DOHH2 (cell line): Measurements from ENCODE around the gene ABLIM1.

Experiments used
- H3F3A ChIP-seq: fragments of 200-600 bp; sonication (generic), shearing (Covaris generic); 2 replicates; pipeline ENCODE4 v1.6.0; 2016; ENCODE audit warnings: antibody characterized with exemption, mild to moderate bottlenecking; ENCODE audit not compliant: control insufficient read depth, insufficient read depth
- H3K27ac ChIP-seq: fragments of 200-600 bp; sonication (generic); 2 replicates; pipeline ENCODE4 v1.5.1; 2014; ENCODE audit warnings: low read depth, mild to moderate bottlenecking, low read length, moderate library complexity
- H3K27me3 ChIP-seq: fragments of 200-600 bp; sonication (generic); 2 replicates; pipeline ENCODE4 v1.6.1; 2014; ENCODE audit warnings: mild to moderate bottlenecking, low read length, mixed read lengths; ENCODE audit not compliant: control insufficient read depth
- H3K36me3 ChIP-seq: fragments of 200-600 bp; sonication (generic); 2 replicates; pipeline ENCODE4 v1.6.1; 2014; ENCODE audit warnings: mild to moderate bottlenecking, low read length, moderate library complexity, mixed read lengths; ENCODE audit not compliant: control insufficient read depth
- H3K4me1 ChIP-seq: fragments of 200-600 bp; sonication (generic); 2 replicates; pipeline ENCODE4 v1.6.1; 2014; ENCODE audit warnings: mild to moderate bottlenecking, low read length, mixed read lengths; ENCODE audit not compliant: control insufficient read depth
- H3K4me2 ChIP-seq: fragments of 200-600 bp; sonication (generic); 2 replicates; pipeline ENCODE4 v1.6.0; 2014; ENCODE audit warnings: mild to moderate bottlenecking, low read length, moderate library complexity
- H3K4me3 ChIP-seq: fragments of 200-600 bp; sonication (generic); 2 replicates; pipeline ENCODE4 v1.5.1; 2014; ENCODE audit warnings: mild to moderate bottlenecking, low read length, mixed read lengths
- H3K79me2 ChIP-seq: fragments of 200-600 bp; sonication (generic); 2 replicates; pipeline ENCODE4 v1.6.1; 2014; ENCODE audit warnings: mild to moderate bottlenecking, low read length, mixed read lengths; ENCODE audit not compliant: control insufficient read depth
- H3K9me2 ChIP-seq: fragments of 200-600 bp; sonication (generic); replicated peaks from 2 replicates; pipeline ENCODE4 v1.6.1; 2014; ENCODE audit warnings: mild to moderate bottlenecking, low read length, mixed read lengths; ENCODE audit not compliant: control insufficient read depth
- H3K9me3 ChIP-seq: fragments of 200-600 bp; sonication (generic); 2 replicates; pipeline ENCODE4 v1.6.1; 2014; ENCODE audit warnings: antibody characterized with exemption, low read length, mixed read lengths; ENCODE audit not compliant: control insufficient read depth, insufficient read depth
- H4K20me1 ChIP-seq: fragments of 200-600 bp; sonication (generic); 2 replicates; pipeline ENCODE4 v1.6.0; 2014; ENCODE audit warnings: low read depth, mild to moderate bottlenecking, antibody characterized with exemption, low read length, moderate library complexity; ENCODE audit not compliant: control insufficient read depth, insufficient read depth
- EZH2phosphoT487 ChIP-seq: fragments of 200-600 bp; sonication (generic); IDR thresholded peaks from 2 replicates; pipeline ENCODE4 v1.6.1; 2017; ENCODE audit warnings: borderline replicate concordance, mild to moderate bottlenecking, antibody characterized with exemption, low read length, moderate library complexity, mixed read lengths
- TF ChIP-seq, protein P1 (sequence below): fragments of 200-600 bp; sonication (generic); IDR thresholded peaks from one replicate; pipeline ENCODE4 v1.5.1; 2014; ENCODE audit warnings: antibody characterized with exemption, mild to moderate bottlenecking, low read depth, low read length; ENCODE audit not compliant: poor library complexity, severe bottlenecking

The ABLIM1 gene

DNA sequence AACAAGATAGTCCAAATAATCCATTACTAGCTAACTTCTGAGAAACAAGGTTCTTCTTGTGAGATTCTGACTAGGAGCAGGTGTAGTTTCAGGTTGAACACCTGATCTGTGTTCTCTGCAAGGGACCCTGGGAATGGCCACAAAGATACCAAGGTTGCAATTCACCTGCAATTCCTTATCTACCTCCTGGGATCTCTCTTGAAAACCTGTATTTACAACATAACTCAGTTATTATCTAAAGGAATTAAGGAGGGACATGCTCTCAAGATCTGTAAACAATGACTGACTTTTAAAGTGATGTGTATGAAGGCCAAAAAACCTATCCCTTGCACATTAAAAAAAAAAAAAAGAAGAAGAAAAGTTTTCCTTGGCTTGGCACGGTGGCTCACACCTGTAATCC is 54.8 kb downstream of the ABLIM1 start:
- no peaks in the 10 kb centered on the region for H3F3A ChIP-seq
- no peaks in the 10 kb centered on the region for H3K9me2 ChIP-seq
- H3K27me3 ChIP-seq, result no peaks in the 10 kb centered on the region
- no peaks in the 10 kb centered on the region for H3K4me1 ChIP-seq
- H3K4me3 ChIP-seq, result no peak overlapping the region
- no peaks in the 10 kb centered on the region for H3K9me3 ChIP-seq
- no peaks in the 10 kb centered on the region for H3K36me3 ChIP-seq
- no peaks in the 10 kb centered on the region for H4K20me1 ChIP-seq
- no peak overlapping the region for H3K4me2 ChIP-seq
- no peak overlapping the region for H3K27ac ChIP-seq
- H3K79me2 ChIP-seq, result no peaks in the 10 kb centered on the region
- no peak for TF ChIP-seq EZH2phosphoT487
- TF ChIP-seq, protein P1, sequence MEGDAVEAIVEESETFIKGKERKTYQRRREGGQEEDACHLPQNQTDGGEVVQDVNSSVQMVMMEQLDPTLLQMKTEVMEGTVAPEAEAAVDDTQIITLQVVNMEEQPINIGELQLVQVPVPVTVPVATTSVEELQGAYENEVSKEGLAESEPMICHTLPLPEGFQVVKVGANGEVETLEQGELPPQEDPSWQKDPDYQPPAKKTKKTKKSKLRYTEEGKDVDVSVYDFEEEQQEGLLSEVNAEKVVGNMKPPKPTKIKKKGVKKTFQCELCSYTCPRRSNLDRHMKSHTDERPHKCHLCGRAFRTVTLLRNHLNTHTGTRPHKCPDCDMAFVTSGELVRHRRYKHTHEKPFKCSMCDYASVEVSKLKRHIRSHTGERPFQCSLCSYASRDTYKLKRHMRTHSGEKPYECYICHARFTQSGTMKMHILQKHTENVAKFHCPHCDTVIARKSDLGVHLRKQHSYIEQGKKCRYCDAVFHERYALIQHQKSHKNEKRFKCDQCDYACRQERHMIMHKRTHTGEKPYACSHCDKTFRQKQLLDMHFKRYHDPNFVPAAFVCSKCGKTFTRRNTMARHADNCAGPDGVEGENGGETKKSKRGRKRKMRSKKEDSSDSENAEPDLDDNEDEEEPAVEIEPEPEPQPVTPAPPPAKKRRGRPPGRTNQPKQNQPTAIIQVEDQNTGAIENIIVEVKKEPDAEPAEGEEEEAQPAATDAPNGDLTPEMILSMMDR, result no peak

DNA sequence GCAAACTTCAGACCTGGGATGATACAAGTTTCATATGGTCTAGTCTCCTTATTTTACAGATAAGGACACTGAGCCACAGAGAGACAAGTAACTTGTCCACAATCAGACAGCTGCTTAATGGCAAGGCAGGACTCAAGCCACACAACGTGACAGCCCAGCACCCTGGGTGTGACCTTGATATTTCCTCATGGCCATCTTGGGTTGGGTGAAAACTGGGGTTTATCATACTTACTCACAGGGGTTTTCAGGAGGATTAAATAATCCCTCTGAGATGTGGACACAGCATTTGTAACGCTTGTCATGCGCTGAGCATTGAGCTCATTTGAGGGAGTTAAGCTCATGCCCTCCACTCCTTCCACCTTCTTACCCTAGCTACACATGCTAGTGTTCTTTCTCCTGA is 58.0 kb downstream of the ABLIM1 start:
- H3K27ac ChIP-seq, result no peak overlapping the region

DNA sequence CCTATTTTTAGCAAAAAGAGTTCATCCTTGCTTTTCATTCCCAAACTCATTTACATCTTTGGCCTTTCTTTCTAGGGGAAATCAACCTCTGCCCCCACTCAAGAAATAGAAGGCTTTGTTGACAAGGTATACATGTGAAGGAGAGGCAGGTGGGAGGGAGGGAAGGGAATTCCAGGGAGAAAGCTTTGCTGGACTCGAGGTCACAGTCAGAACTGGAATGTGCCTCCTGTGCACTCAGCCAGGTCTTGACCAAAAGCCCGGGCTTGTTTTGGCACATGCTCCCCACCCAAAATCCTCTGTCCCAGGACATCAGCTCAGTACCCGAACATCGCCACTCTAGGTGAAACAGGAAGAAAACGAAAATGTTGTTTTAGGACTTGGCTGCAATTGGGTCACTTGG is 61.3 kb downstream of the ABLIM1 start:
- H3K9me3 ChIP-seq, result no peaks in the 10 kb centered on the region
- peaks cover 15% of the 10 kb centered on the region; the same call in 1 of the 2 replicates for H3K27me3 ChIP-seq
- H3K27ac ChIP-seq, result no peak overlapping the region
- no peaks in the 10 kb centered on the region for H3K4me1 ChIP-seq
- no peaks in the 10 kb centered on the region for H3K79me2 ChIP-seq
- H4K20me1 ChIP-seq, result no peaks in the 10 kb centered on the region
- no peaks in the 10 kb centered on the region for H3K9me2 ChIP-seq
- no peak overlapping the region for H3K4me3 ChIP-seq
- no peak for TF ChIP-seq EZH2phosphoT487
- TF ChIP-seq, protein P1, result no peak
- H3K4me2 ChIP-seq, result no peak overlapping the region
- no peaks in the 10 kb centered on the region for H3K36me3 ChIP-seq
- H3F3A ChIP-seq, result no peaks in the 10 kb centered on the region

More for the DNA sequence above, 58.0 kb downstream of the ABLIM1 start:
- Histone ChIP-seq H3K4me2 (no peak overlapping the region), H3K36me3 (no peaks in the 10 kb centered on the region), H3K4me3 (no peak overlapping the region), H3K4me1 (no peaks in the 10 kb centered on the region), H4K20me1 (no peaks in the 10 kb centered on the region), H3K9me3 (no peaks in the 10 kb centered on the region), H3K79me2 (no peaks in the 10 kb centered on the region), H3K9me2 (no peaks in the 10 kb centered on the region), H3F3A (no peaks in the 10 kb centered on the region), H3K27me3 (peaks cover 6% of the 10 kb centered on the region; the same call in 1 of the 2 replicates)
- no peak for TF ChIP-seq EZH2phosphoT487
- TF ChIP-seq, protein P1, result no peak
